NAMALWA (cell line): ENCODE measurements around the gene STX16.

ENCODE experiments used
- DNase-seq: peaks from one replicate; pipeline ENCODE4 v3.0.0-alpha.2; 2015; ENCODE audit warnings: low spot score

Gene STX16

DNA sequence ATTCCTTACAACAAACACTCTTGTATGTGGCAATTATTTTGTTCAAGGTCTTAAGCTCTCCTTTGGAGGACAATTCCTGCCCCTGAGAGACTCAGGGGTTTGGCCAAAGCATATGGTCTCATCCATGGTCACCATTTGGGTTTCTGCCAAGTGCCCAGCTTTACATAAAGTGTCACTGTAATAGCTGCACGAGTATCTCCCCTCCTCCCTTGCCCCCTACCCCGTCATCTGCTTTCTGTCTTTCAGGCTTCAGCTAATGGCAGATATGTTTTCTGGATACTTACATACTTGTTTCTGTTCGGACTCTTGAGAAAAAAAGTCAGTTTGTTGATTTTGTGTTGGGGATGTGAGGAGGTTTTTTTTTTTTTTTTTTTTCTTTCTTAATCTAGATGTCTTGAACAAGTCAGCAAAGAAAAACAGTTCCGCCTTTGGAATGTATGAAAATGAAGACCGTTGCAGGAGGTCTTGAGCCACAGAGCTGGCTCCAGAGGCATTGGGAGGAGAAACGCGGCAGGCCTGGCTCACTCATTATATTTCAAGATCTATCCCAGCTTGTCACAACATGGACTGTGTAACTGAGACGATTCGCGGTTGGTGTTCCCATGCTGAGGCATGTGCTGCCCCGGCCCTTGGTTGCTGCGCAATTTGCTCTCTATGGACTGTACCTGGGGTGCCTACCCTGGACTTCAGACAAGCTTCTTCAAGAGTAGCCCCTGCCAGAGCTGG lies 32.6 kb upstream of the STX16 start:
- no peak for DNase-seq

DNA sequence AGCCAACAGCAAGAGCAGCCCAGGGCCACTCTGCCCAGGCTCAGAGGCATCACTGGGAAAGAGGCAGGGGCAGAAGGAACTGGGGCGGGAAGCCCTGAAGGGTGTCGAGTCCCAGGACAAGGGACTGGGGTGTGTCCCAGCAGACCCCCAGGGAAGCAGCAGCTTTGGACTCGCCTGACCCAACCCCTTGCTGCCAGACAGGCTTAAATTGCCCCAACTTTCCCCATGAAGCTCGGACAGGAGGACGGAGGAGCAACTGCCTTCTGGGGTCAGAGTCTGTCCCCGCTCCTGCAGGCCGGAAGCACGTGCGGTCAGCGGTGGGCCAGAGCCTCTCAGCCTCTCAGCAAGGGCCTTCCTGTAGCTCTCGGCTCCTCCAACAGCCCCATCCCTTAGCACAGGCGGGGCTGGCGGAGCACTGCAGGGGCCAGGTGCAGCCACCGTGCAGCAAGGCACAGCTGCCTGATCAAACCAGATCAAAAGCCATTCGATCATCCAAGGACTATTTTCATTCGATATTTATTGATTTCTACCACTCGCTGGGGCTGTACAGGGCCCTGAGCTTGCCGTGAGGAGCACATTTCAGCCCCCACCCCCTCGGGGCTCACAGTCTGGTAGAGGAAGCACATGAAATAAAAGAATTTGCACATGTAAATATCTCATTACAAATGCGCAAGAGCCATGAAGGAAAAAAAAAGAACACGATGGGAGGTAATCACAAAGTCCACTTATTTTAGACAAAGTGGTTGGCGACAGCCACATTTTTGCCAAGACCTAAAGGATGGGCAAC lies 31.8 kb upstream of the STX16 start:
- DNase-seq, result peak; percentile 16

DNA sequence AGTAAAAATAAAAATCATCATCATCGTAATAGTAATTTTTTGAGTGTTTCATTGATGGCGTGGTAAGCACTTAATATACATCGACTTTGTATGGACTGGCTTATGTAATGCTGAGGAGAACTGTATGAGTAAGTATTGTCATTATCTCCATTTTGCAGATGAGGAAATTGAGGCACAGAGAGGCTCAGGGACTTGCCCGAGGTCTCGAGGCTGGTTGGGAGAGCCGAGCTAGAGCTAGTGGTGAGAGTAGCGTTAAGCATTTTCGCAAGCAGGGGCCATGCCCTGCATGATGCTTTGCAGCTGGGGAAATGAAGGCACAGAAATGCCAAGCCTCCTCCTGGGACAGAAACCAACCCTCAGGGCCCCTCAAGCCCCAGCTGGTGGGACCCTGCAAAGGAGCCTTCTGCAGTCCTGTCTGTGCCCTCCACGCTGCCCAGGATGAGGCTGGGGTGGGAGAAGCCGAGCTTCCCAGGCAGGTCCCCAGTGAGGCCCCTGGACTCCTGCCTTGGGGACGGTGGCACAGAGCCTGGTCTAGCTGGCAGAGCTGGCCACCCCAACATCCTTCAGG lies 31.1 kb upstream of the STX16 start:
- peak; percentile 61 for DNase-seq

DNA sequence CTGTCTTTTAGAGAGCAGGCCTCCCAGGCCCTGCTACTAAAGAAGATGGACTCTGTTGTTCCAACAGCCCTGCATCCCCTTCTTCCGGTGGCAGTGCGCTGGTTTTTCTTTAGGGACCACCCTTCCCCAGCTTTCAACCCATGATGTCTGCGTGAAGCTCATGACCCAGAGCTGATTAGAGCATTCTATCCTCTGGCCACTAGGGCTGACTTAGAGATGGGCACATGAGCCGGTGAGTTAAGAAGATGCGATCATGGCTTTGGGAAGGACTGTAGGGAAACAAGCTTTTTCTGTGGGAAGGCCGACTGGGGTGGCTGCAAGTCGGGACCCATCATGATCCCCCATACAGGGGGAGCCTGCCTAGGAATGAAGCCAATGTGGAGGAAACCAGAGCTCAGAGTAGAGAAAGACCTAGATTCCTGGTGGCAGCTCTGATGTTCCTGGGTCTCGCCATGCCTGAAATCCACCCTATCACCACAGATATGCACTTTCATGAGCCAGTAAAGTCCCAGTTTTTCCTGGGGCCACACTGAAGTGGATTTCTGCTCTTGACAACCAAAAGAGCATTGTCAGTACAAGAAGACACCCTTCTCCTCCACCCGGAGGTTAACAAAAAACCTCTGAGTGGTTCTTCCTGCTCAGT lies 29.1 kb upstream of the STX16 start:
- DNase-seq, result peak; percentile 19

DNA sequence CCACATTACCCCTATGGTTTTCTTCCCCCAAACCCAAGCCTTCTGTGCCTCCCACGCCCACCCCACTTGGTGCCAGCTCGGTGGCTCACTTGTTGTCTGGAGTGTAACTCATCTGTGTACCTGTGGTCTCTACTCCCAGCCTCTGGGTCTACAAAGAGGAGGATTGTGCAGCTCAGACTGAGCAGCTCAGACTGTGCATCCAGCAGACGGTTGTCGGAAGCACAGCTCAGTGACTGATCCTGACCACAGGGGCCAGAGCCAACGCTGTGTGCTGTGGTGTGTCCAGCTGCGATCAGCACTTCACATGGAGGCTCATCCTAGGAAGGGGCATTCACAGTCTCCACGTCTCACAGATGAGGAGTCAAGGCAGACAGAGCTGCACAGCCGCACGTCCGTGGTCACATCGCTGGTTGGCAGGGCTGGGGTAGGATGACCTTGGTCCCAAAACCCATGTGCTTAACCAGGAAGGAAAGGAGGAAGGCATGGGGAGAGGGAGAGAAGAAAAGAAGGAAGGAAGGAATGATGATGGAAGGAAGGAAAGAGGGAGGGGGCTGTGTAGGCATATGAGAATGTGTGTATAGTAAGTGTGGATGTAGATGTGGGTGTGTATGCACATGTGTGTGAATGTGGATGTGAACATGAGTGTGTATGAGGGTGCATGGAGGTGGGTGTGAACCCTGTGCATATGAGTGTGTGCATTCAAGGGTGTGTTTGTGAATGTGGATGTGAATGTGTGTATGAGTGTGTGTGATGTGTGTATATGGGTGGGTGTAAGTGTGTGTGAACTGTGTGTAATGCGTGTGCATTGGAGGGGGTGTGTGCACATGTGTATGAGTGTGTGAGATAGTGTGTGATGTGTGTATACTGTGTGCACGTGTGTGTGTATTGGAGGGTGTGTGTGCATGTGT lies 28.2 kb upstream of the STX16 start:
- no peak for DNase-seq

DNA sequence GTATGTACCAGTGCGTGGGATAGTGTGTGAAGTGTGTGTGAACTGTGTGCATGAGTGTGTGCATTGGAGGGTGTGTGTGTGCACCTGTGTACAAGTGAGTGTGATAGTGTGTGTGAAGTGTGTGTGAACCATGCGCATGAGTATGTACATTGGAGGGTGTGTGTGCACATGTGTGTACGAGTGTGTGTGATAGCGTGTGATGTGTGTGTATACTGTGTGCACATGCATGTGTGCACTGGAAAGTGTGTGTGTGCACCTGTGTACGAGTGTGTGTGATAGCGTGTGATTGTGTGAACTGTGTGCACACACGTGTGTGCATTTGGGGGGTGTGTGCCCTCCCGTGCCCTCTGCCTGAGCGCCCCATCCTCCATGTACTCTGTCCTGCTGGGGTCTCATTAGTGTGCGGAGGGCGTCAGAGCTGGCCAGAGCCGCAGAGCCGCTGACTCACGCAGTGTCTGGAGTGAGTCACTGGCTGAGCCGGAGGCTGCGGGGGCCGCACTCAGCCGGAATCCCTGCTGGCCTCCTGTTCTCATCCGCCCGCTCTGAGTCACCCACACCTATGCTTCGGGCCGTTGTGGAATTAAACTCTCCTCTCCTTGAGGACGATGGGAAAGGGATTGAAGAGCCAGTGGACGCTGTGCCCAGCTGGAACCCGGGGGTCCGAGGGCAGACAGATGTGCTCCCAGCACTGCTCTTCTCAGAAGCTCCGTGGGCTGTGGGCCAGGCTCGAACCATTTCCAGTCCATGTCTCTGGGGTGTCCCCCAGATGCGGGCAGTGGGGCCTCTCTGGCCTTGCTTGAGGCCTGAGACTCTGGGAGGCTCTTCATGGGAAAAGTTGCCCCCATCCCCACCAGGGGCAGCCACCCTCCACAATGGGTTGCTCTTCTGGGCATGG lies 27.3 kb upstream of the STX16 start:
- no peak for DNase-seq

DNA sequence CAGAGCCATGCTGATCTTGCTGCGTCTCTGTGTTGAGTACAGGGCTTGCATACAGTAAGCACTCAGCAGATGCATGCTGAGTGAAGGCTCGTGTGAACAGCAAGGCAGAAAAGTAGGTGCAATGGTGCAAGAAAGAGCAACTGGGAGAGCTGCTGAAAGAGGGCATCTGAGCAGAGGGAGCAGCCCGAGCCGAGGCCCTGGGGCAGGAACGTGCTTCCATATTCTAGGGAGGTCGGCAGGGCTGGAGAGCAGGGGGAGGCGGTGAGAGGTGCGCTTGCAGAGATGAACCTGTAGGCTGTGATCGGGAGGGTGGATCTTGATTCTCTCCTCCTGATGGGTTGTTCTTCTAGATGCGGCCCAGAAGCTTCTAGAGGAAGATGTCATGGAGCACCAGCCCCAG lies 26.4 kb upstream of the STX16 start:
- no peak for DNase-seq

DNA sequence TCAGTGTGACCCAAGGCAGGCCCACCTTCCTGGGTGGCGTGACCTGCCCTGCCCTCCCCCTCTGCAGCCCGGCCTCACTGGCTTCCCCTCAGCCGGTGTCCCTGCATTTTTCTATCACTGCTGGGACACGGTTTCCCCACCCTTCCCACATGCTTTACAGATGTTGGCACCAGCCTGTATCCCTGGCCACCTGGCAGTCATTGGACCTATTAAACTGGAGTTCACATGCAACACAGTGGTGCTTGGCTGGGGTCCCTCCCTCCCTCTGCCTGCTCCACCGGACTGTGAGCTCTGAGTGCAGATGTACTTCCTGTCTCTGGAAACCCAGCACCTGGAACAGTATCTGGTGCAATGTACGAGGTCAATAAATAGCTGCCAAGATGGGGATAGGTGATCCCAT lies 25.5 kb upstream of the STX16 start:
- DNase-seq, result no peak

DNA sequence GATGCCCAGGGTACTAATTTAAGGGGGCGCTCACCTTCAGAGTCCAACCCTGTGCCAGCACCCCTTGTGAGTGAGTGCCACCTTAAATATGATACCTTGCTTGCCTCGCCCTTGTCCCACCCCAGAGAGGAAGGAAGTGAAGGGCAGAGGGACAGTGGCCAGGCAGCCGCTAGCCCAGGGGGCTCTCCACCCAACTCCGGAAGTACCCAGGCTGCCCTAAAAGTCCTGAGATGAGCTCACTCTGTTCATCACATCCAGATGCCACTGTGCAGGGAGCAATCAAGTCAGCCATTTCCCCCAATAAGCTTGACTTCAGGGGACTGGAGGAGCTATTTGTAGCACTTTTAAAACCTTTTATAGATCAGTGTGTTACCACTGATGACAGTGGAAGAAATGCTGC lies 25.0 kb upstream of the STX16 start:
- DNase-seq, result no peak

DNA sequence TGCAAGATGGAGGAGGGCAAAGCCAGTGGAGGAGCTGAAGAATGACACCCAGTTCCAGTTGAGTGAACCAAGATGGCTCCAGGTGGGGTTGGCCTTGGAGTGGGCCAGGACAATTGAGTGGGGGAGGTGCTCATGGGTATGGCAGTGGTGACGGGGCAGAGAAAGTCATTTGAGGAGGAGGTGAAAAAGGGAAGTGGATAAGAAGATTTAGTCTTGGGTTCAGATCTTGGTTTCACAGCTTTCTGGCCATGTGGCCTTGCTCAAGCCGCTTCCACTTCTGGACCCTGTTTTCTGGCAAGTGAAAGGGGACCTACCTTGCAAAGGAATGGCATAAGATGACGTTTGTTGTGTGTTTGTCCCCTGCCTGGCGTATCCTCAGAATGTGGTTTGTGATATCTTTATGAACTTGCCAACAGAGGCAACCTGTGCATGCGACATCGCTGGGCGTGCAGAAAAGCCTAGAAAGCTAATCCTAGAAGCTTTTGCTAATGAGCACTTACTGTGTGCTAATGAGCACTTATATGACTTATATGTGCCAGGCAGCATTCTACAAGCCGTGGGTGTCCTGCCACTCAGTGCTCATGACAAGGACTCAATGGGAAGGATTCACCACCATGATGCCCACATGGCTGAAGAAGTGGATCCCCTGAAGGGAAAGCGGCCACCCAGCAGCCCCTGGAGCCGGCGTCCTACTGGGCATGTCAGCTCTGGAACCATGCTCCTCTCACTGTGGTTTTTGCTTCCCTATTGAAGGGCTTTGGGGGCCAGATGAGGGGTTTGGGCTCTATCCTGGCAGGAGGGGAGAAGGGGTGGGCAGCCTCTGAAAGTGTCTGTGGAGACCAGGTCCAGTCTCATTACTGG lies 23.6 kb upstream of the STX16 start:
- no peak for DNase-seq

DNA sequence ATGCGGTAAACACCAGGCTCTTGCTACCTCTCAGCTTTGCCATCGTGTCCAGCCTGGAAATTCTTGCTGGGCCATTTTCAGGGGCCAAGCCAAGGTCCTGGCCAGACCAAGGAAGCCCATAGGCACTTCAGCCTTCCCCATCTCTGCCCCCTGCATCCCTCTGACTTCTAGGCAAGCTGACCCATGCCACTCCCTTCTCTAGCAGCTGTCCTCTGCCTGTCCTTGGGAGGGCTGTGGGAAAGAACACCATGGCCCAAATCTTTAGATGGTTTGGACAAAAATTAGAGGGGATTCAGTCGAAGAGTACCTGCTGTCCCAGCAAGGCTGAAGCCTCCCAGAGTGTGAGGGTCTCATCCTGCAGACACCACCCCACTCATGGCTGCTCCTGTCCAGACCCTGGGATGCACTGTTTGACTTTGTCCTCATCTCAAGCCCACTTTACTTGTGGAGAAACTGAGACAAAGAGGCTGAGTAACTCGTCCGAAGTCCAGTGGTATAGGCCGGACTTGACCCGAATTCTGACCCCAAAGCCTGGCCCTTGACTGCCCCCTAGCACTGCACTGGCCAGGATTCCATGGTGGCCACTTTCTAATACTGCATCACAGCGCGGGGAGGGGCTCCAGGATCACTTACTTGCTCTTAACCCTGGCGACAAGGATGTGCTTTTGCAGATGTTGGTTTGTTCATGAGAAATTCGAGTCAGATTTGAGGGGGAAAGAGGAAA lies 22.4 kb upstream of the STX16 start:
- DNase-seq, result no peak

DNA sequence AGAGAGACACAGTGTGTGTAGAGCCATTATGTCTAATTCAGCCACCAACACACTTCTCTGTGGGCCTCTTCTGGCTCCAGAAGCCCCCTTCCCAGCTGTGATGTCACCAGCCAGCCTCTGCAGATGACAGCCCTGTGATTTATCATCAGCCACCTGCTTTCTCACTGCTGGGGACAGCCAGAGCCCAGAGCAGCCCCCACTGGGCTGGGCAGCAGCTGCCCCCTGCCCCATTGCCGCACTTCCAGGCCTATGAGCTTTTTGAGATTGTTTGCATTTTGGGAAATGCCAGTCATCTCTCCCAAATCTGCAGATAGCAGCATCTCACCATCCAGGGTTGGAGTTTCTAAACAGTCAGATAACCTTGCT lies 21.9 kb upstream of the STX16 start:
- DNase-seq, result no peak

DNA sequence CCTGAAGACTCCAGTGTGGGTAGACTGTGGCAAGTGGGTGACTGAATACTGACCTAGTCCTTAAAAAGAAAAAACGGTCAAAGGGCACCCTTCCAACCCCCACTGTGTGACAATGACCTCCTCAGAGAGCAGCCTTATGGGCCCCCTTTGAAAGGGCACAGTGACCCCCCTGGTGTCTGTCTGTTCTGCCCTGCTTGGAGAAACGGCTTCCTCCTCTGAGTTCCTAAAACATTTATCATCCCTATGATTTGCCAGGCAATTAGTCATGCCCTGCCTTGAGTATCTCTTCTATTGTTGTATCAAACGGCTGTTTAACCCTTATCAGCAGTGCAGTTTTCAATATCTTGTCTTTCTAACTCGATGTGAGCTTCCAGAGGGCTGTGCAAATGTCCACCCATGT lies 21.0 kb upstream of the STX16 start:
- no peak for DNase-seq

DNA sequence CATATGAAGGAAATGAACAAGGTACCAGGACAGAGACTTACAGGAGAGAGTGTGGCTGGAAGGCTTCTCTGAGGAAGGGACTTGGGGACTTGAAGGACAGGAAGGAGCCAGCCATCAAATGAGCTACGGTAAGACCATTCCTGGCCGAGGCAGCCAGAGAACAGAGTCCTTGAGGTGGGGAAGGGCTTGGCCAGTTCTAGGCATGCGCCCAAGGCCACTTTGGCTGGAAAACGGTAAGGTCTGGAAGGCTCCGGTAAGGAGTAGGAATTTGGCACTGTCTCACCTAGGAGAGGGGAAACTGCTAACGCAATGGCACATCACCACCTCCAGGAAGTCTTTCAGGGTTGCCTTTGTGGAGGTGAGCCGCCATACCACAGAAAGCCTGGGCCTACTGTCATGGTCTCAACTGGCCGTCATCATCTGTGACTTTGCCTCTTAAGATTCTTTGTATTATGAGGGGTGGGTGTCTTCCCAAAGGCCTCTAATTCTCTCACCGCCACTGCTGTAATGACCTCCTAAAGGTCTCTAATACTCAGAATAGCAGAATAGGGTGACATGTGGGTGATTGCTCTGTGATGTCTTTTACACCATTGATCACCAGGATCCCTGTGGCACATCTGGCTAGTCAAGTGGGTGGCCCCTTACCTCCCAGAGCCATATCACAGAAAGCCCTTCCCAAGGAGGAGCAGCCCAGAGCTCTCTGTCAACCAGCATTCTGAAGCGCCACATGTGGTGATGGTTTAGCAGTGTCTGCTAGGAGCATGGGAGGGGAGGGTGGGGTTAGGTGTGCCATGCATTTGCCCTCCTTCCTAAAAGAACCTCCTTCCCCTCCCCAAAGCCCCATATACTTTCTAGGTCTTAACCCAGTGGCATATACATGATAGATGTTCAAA lies 17.7 kb upstream of the STX16 start:
- no peak for DNase-seq

DNA sequence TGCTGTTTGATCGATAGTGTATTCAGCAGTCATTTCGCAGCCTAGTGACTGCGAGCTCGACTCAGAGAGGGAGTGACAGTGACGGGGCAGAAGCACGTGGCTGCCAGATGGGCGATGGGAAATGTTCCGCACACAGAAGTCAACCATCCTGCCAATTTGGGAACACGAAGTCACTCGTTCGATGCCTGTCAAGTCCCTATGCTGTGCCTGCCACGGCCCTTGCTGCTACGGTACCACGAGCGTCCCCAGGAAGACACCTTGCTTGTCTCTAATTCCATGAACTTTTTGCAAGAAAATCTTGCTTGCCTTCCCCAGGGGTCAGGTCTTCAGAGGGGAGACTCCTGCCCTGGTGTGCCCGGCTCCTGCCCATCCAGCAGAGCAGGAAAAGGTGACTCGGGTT lies 17.0 kb upstream of the STX16 start:
- DNase-seq, result no peak

DNA sequence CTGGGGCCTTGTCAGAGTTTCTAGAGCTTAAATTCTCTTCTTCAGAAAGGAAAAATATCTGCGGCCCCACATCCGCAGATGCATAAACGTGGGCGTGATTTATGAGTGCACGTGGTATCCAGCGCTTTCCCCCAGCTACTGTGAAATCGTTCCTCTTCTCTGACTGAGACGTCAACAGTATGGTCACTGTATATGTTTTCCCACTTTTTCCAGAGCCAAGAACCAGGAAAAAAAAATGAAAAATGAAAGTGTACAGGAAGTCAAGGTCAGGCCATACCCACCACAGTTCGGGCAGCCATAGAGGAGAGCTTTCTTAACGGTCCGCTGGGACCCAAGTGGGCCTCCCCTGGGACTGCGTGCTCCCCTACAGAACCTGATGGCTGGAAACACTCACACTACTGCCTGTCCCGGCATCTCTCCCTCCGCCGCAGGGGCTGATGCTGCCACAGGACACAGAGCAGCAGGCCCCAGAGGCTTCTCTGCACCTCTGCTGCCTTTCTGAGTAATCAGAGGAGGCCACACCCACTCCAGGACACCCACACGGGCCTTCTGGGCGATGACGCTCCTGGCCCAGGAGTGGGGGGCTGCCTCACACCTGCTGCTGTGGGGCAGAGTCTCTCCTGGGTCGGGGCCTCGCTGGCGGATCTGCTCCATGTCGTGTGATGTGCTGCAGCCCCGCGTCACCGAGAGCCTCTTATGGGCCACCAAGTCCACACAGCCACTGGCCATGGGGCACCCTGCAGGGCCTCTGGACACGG lies 16.4 kb upstream of the STX16 start:
- no peak for DNase-seq

DNA sequence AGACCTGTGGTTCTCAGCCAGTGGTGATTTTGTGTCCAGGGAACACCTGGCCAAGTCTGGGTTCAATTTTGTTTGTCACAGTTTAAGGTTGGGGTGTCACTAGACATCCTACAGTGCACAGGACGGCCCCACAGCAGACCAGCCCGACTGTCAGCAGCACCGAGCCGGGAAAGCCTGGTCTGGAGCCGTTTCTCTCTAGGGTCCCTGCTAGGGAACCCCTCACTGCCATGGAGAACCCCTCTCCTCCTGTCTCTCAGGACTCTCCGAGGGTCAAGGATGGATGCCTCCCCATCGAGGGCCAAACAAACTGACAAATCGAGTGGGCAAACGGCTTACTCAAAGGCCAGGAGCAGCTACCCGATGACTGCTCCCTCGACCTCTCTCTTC lies 15.8 kb upstream of the STX16 start:
- DNase-seq, result no peak
